AG04450 (cell line): ENCODE data around the gene PI4KA. TPM values are rescaled to one million over a fixed set of nuclear protein-coding genes. Genes with fewer than 3 reads are reported as not detected.

Source experiments
- CTCF ChIA-PET: fragments of 300-600, 350-600 bp; formaldehyde crosslinking; extraction: SDS; loops from one replicate; lab custom pipeline; 2022; ENCODE audit warnings: antibody characterized with exemption, inconsistent platforms; lab: Charles Lee
- POLR2A ChIA-PET: fragments of 350-600 bp; formaldehyde crosslinking; extraction: SDS; loops from one replicate; lab custom pipeline; 2021; ENCODE audit warnings: antibody characterized with exemption, inconsistent platforms; lab: Yijun Ruan, JAX
- DNase-seq: peaks from one replicate; pipeline ENCODE4 v3.0.0-alpha.2; 2011; ENCODE audit warnings: low read depth, low spot score
- H3K27ac ChIP-seq: one replicate; pipeline ENCODE4 v1.5.1; 2012; ENCODE audit warnings: low read depth, low read length, control low read depth
- H3K27me3 ChIP-seq: one replicate; pipeline ENCODE4 v1.6.0; 2012; ENCODE audit warnings: low read length; ENCODE audit not compliant: control insufficient read depth, insufficient read depth
- H3K4me3 ChIP-seq: 2 replicates; pipeline ENCODE4 v1.5.1; 2011; ENCODE audit warnings: mild to moderate bottlenecking, low read depth, low read length, control low read depth
- H3K9me3 ChIP-seq: 2 replicates; pipeline ENCODE4 v1.5.1; 2012; ENCODE audit warnings: low read length; ENCODE audit not compliant: control insufficient read depth, insufficient read depth
- CTCF ChIP-seq: IDR thresholded peaks from 2 replicates; pipeline ENCODE4 v1.5.1; 2011; ENCODE audit warnings: low read depth, low read length, control low read depth, inconsistent platforms
- polyA plus RNA-seq: library from polyadenylated mRNA; depleted of rRNA; stranded (reverse); fragments of >200 nt; gene quantifications from 2 replicates; pipeline ENCODE4 v1.2.3, GENCODE V29; 2011

Gene PI4KA
- polyA plus RNA-seq, 1 experiment: 27.5 TPM

GRCh38 chr22:20873214-20873613 is 14.6 kb upstream of the PI4KA start:
- Histone ChIP-seq H3K27ac (no peak overlapping the region), H3K27me3 (no peaks in the 10 kb centered on the region), H3K9me3 (no peaks in the 10 kb centered on the region), H3K4me3 (no peak overlapping the region)
- TF ChIP-seq CTCF: no peak
- CTCF ChIA-PET: interaction anchor here (0.7 kb wide), 1 partner anchor 89 kb away, joined by 3 read pairs; no protein-coding TSS in a partner anchor
- POLR2A ChIA-PET: interaction anchor here (0.6 kb wide), 1 partner anchor 65 kb away, joined by 3 read pairs; no protein-coding TSS in a partner anchor
- no peak for DNase-seq

GRCh38 chr22:20869234-20869633 is 10.6 kb upstream of the PI4KA start:
- DNase-seq: no peak
- TF ChIP-seq CTCF: no peak
- no peaks in the 10 kb centered on the region for H3K27me3 ChIP-seq
- ChIA-PET POLR2A (no interaction called here), CTCF (interaction anchor here (0.7 to 4.7 kb wide), 3 partner anchors 16 to 85 kb away, joined by 3 to 39 read pairs (median 3); no protein-coding TSS in a partner anchor)
- no peak overlapping the region for H3K4me3 ChIP-seq
- peak overlapping the region; percentile 11 for H3K27ac ChIP-seq
- no peaks in the 10 kb centered on the region for H3K9me3 ChIP-seq

GRCh38 chr22:20868025-20868962 is 9.7 kb upstream of the PI4KA start:
- CTCF ChIA-PET: interaction anchor here (0.7 to 4.7 kb wide), 6 partner anchors 17 to 84 kb away, joined by 3 to 39 read pairs (median 4); no protein-coding TSS in a partner anchor
- peak overlapping the region; percentile 52 for H3K27ac ChIP-seq
- no peaks in the 10 kb centered on the region for H3K9me3 ChIP-seq
- no peak overlapping the region for H3K4me3 ChIP-seq
- POLR2A ChIA-PET: interaction anchor here (0.6 to 1.8 kb wide), 3 partner anchors 10 to 49 kb away, joined by 4 to 5 read pairs (median 4); partner anchors contain the start of genes PI4KA and SNAP29
- H3K27me3 ChIP-seq: no peaks in the 10 kb centered on the region
- TF ChIP-seq CTCF: no peak
- DNase-seq: peak; percentile 41

GRCh38 chr22:20867179-20868024 is 8.8 kb upstream of the PI4KA start:
- Histone ChIP-seq H3K9me3 (no peaks in the 10 kb centered on the region), H3K27me3 (no peaks in the 10 kb centered on the region), H3K4me3 (no peak overlapping the region), H3K27ac (peak overlapping the region; percentile 52)
- no peak for DNase-seq
- ChIA-PET CTCF (interaction anchor here (0.5 to 4.7 kb wide), 5 partner anchors 18 to 901 kb away, joined by 3 to 39 read pairs (median 5); no protein-coding TSS in a partner anchor), POLR2A (interaction anchor here (1.6 to 1.8 kb wide), 2 partner anchors 9 to 11 kb away, joined by 4 to 5 read pairs; partner anchors contain the start of genes PI4KA and SNAP29)
- no peak for TF ChIP-seq CTCF
